OCI-LY3 (cell line): ENCODE results near the gene FAM53B.

Experiments
- H2AFZ ChIP-seq: fragments of 200-600, 300-600 bp; shearing (Covaris generic); 2 replicates; pipeline ENCODE4 v1.6.0; 2014; ENCODE audit warnings: antibody characterized with exemption, low read depth, low read length
- H3K27ac ChIP-seq: fragments of 200-600, 300-600 bp; sonication (generic); 2 replicates; pipeline ENCODE4 v1.5.1; 2014; ENCODE audit warnings: mild to moderate bottlenecking, low read length, moderate library complexity, mixed read lengths
- H3K27me3 ChIP-seq: fragments of 200-600, 300-600 bp; sonication (generic); 2 replicates; pipeline ENCODE4 v1.6.1; 2014; ENCODE audit warnings: low read depth, low read length, mixed read lengths
- H3K36me3 ChIP-seq: fragments of 200-600, 300-600 bp; sonication (generic); replicated peaks from 2 replicates; pipeline ENCODE3; 2014; ENCODE audit warnings: low read depth, low read length, mixed read lengths
- H3K4me1 ChIP-seq: fragments of 300-600, 200-600 bp; sonication (generic); 2 replicates; pipeline ENCODE4 v1.6.1; 2014; ENCODE audit warnings: low read length, mixed read lengths
- H3K4me2 ChIP-seq: fragments of 200-600, 300-600 bp; sonication (generic); 2 replicates; pipeline ENCODE4 v1.6.1; 2014; ENCODE audit warnings: low read length, mixed read lengths
- H3K4me3 ChIP-seq: fragments of 300-600, 200-600 bp; sonication (generic); 2 replicates; pipeline ENCODE4 v1.5.1; 2014; ENCODE audit warnings: antibody characterized with exemption, mild to moderate bottlenecking, low read length, moderate library complexity
- H3K79me2 ChIP-seq: fragments of 300-600, 200-600 bp; shearing (Covaris generic); 2 replicates; pipeline ENCODE4 v1.6.1; 2014; ENCODE audit warnings: mild to moderate bottlenecking, low read length, mixed read lengths
- H3K9ac ChIP-seq: fragments of 300-600, 200-600 bp; shearing (Covaris generic); 2 replicates; pipeline ENCODE4 v1.6.0; 2014; ENCODE audit warnings: mild to moderate bottlenecking, low read length, moderate library complexity
- H3K9me3 ChIP-seq: fragments of 200-600, 300-600 bp; shearing (Covaris generic); 2 replicates; pipeline ENCODE4 v1.6.1; 2014; ENCODE audit warnings: low read length, mixed read lengths; ENCODE audit not compliant: insufficient read depth
- H4K20me1 ChIP-seq: fragments of 200-600, 300-600 bp; sonication (generic); 2 replicates; pipeline ENCODE4 v1.6.1; 2016; ENCODE audit warnings: low read length, mixed read lengths; ENCODE audit not compliant: insufficient read depth
- EZH2phosphoT487 ChIP-seq: fragments of 200-600 bp; shearing (Covaris generic); IDR thresholded peaks from 2 replicates; pipeline ENCODE4 v1.6.1; 2018; ENCODE audit warnings: antibody characterized with exemption, mixed run types, low read depth
- TF ChIP-seq, protein P1 (sequence below): fragments of 200-600, 300-600 bp; sonication (generic); IDR thresholded peaks from 2 replicates; pipeline ENCODE4 v1.5.1; 2014; ENCODE audit warnings: antibody characterized with exemption, low read length, low read depth

FAM53B gene

DNA sequence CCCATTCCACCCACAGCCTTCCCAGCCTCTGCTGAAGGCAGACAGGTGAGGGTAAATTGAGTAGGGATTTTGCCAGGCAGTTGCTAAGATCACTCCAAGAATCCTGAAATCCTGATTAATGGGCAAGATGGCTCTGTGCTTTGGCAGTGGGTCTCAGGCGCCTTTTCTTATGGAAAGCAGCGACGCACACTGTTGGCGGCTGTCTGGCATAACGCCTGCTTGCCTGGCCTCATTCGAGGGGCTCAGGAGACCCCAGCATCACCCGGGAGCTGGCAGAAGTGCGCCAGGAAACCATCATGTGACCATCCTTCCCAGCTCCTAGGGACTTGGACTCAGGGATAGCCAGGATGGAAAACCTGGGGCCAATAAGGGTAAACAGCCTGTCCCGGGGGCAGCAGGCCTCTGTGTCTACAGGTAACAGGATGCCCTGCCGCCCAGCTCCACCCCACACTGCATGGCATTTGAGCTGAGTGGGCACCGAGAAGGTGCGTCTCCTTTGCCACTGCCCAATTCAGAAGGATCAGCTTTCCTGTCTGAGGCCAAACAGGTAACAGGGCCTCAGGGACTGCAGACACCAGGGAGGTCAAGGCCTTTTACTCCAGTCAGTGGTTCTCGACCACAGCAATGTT is 98.6 kb downstream of the FAM53B start:
- Histone ChIP-seq H3K4me2 (peak overlapping the region; percentile 20; the same call in 1 of the 2 replicates), H3K36me3 (peaks cover 3% of the 10 kb centered on the region), H3K27me3 (no peaks in the 10 kb centered on the region), H2AFZ (no peak overlapping the region), H4K20me1 (peaks cover 55% of the 10 kb centered on the region), H3K4me1 (peaks cover 31% of the 10 kb centered on the region), H3K27ac (no peak overlapping the region), H3K4me3 (no peak overlapping the region), H3K9ac (no peak overlapping the region), H3K79me2 (peaks cover 13% of the 10 kb centered on the region; the same call in 1 of the 2 replicates), H3K9me3 (no peaks in the 10 kb centered on the region)
- TF ChIP-seq EZH2phosphoT487: no peak
- TF ChIP-seq, protein P1, sequence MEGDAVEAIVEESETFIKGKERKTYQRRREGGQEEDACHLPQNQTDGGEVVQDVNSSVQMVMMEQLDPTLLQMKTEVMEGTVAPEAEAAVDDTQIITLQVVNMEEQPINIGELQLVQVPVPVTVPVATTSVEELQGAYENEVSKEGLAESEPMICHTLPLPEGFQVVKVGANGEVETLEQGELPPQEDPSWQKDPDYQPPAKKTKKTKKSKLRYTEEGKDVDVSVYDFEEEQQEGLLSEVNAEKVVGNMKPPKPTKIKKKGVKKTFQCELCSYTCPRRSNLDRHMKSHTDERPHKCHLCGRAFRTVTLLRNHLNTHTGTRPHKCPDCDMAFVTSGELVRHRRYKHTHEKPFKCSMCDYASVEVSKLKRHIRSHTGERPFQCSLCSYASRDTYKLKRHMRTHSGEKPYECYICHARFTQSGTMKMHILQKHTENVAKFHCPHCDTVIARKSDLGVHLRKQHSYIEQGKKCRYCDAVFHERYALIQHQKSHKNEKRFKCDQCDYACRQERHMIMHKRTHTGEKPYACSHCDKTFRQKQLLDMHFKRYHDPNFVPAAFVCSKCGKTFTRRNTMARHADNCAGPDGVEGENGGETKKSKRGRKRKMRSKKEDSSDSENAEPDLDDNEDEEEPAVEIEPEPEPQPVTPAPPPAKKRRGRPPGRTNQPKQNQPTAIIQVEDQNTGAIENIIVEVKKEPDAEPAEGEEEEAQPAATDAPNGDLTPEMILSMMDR: no peak

DNA sequence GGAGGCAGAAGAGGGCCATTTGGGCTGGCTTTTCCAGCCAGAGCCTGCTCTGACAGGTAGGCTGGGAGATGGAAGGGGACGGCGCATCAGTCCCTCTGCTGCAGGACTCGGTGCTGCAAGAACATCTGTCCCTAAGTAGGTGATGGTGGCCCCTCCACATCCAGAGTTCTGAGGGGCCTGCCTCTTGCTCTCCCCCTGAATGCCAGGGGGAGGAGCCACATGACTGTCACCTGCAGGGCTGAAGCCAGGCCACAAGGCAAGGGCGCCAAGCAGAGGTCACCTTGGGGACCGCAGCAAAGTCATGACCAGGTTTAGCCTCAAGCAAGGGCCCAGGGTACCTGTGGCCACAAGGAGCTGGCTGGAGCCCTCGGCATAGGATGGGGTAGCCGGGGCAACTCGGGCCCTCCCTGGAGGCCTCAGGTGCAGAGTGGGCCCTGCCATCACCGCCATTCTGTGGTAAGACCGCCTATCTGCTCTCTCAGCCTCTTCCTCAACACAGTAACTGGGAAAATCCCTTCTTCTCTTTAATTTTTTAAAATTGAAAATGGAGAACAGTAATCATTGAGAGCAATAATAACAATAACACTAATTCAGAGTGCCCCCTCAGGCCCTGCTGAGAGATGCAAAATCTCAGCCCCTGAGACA is 99.3 kb downstream of the FAM53B start:
- H3K27ac ChIP-seq: no peak overlapping the region
- peaks cover 58% of the 10 kb centered on the region for H4K20me1 ChIP-seq
- no peak overlapping the region for H3K4me3 ChIP-seq
- no peaks in the 10 kb centered on the region for H3K27me3 ChIP-seq
- no peak overlapping the region for H2AFZ ChIP-seq
- H3K36me3 ChIP-seq: peaks cover 3% of the 10 kb centered on the region
- peak overlapping the region; percentile 20 for H3K4me2 ChIP-seq
- TF ChIP-seq, protein P1: peak; percentile 21; the same call in 1 of the 2 replicates
- TF ChIP-seq EZH2phosphoT487: no peak
- H3K79me2 ChIP-seq: peaks cover 13% of the 10 kb centered on the region; the same call in 1 of the 2 replicates
- H3K4me1 ChIP-seq: peaks cover 28% of the 10 kb centered on the region
- H3K9ac ChIP-seq: no peak overlapping the region
- H3K9me3 ChIP-seq: no peaks in the 10 kb centered on the region

DNA sequence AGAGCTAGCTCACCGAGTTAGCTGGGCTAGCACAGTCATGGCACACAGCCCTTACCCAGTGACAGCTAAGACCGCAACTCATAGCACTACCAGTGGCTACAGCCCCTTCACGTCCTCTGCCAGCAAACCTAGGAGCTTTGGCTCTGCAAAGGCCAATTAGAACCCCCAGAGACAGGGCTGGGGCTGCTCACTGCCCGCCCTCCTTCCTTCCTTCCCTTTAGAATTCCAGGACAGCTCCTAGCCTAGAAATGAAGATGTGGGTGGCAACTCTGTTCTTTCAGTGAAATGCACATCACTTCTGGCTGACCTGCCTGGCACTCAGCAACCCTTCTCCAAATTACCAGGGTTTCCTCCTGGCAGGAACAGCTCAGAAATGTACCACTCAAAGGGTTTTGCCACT is 99.9 kb downstream of the FAM53B start:
- Histone ChIP-seq H3K9ac (no peak overlapping the region), H2AFZ (no peak overlapping the region), H3K9me3 (no peaks in the 10 kb centered on the region), H3K36me3 (peaks cover 3% of the 10 kb centered on the region), H3K27me3 (no peaks in the 10 kb centered on the region), H3K4me2 (no peak overlapping the region), H3K4me1 (peaks cover 28% of the 10 kb centered on the region), H3K27ac (no peak overlapping the region), H3K79me2 (peaks cover 13% of the 10 kb centered on the region; the same call in 1 of the 2 replicates), H3K4me3 (no peak overlapping the region), H4K20me1 (peaks cover 58% of the 10 kb centered on the region)
- TF ChIP-seq, protein P1: no peak
- no peak for TF ChIP-seq EZH2phosphoT487

DNA sequence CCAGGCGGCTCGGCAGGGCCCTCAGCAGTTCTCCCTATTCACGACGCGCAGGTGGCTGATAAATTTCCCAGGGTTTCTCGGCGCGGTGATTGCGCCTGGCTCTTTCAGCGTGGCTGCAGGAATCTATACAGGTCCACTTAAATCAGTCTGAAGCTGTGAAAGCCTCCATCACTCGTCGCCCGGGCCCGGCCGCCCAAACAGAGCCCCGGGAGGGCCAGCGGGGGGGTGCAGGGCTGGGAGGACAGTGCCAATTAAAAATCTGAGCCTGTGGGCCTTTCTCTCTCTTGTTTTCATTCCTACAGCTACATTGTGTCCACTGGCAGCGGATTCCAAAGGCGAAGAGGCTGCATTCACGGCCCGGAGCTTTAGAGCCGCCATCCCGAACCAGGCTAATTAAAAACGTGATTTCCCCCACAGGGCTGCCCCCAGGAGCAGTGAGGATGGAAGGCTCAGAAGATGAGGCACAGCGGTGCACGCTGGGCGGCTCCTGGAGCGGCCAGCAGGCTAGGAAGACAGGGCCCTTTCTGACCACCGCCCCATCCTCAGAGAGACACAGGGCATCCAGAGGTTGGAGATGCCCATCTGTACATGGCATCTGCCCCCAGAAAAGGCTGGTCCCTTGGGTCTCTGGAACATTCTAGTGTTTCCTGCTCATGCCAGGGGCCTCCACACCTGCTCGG is 100.7 kb downstream of the FAM53B start:
- H3K27ac ChIP-seq: no peak overlapping the region
- H3K9me3 ChIP-seq: no peaks in the 10 kb centered on the region

More for the DNA sequence above, 100.7 kb downstream of the FAM53B start:
- Histone ChIP-seq H3K36me3 (peaks cover 3% of the 10 kb centered on the region), H3K9ac (no peak overlapping the region), H3K4me2 (no peak overlapping the region), H2AFZ (no peak overlapping the region), H3K4me1 (peaks cover 35% of the 10 kb centered on the region), H3K79me2 (peaks cover 14% of the 10 kb centered on the region; the same call in 1 of the 2 replicates), H4K20me1 (peaks cover 61% of the 10 kb centered on the region), H3K4me3 (no peak overlapping the region), H3K27me3 (no peaks in the 10 kb centered on the region)
- no peak for TF ChIP-seq EZH2phosphoT487
- TF ChIP-seq, protein P1: no peak
